MM.1S (cell line): ENCODE results near the gene STAG1.
"Not testable (repeated sequence)": the region's sequence is repeated elsewhere in the genome, so short reads cannot be mapped to it uniquely, and the experiment has no call there.

Experiments used
- EZH2phosphoT487 ChIP-seq: fragments of 300-600 bp; sonication (generic); IDR thresholded peaks from 2 replicates; pipeline ENCODE4 v1.6.1; 2018; ENCODE audit warnings: antibody characterized with exemption, low read length
- TF ChIP-seq, protein P1 (sequence below): fragments of 300-600 bp; sonication (generic); IDR thresholded peaks from 2 replicates; pipeline ENCODE4 v1.5.1; 2016; ENCODE audit warnings: antibody characterized with exemption, low read length, mixed read lengths

DNA sequence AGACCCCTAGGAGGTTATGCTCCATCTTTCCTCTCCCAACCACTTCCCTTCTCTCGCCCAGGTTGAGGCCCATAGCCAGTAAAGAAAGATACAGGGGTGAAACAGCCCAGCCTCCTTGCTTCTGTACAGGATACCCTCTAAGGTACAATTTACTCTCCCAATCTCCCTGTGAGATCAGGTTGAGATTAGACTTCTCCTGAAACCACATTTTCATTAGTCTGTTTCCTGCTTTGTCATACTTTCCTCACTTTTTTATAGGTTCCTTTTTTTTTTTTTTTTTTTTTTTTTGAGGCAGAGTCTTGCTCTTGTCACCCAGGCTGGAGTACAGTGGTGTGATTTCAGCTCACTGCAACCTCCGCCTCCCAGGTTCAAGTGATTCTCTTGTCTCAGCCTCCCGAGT lies 277.3 kb downstream of the STAG1 start:
- TF ChIP-seq, protein P1, sequence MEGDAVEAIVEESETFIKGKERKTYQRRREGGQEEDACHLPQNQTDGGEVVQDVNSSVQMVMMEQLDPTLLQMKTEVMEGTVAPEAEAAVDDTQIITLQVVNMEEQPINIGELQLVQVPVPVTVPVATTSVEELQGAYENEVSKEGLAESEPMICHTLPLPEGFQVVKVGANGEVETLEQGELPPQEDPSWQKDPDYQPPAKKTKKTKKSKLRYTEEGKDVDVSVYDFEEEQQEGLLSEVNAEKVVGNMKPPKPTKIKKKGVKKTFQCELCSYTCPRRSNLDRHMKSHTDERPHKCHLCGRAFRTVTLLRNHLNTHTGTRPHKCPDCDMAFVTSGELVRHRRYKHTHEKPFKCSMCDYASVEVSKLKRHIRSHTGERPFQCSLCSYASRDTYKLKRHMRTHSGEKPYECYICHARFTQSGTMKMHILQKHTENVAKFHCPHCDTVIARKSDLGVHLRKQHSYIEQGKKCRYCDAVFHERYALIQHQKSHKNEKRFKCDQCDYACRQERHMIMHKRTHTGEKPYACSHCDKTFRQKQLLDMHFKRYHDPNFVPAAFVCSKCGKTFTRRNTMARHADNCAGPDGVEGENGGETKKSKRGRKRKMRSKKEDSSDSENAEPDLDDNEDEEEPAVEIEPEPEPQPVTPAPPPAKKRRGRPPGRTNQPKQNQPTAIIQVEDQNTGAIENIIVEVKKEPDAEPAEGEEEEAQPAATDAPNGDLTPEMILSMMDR: not testable (repeated sequence)
- not testable (repeated sequence) for TF ChIP-seq EZH2phosphoT487
